PC-3 (cell line): ENCODE results near the gene KRTAP10-2. TPM values are rescaled to one million over a fixed set of nuclear protein-coding genes. Genes with fewer than 3 reads are reported as not detected.

Experiments used
- ATAC-seq: fragments of 200-7000 bp; cut with Tn5 transposase; 2 replicates; pipeline ENCODE4 v1.9.1; 2020; ENCODE audit warnings: mild to moderate bottlenecking, moderate library complexity
- BruUV-seq: library from RNA; stranded (reverse); fragments of 400-500 nt; replicated peaks from 2 replicates; lab custom pipeline; 2021; lab: Mats Ljungman, UMichigan
- CTCF ChIA-PET: fragments of 300-600 bp; sonication (Branson Sonifier 250); formaldehyde crosslinking; loops from one replicate; lab custom pipeline; 2022; ENCODE audit warnings: antibody characterized with exemption; lab: Charles Lee
- POLR2A ChIA-PET: fragments of 300-600 bp; sonication (Branson Sonifier 250); formaldehyde crosslinking; loops from one replicate; lab custom pipeline; 2022; ENCODE audit warnings: antibody characterized with exemption; ENCODE audit not compliant: unreplicated experiment; lab: Charles Lee
- DNase-seq: peaks from one replicate; pipeline ENCODE4 v3.0.0-alpha.2; 2015
- H2AFZ ChIP-seq: fragments of 300-600 bp; sonication (generic); 2 replicates; pipeline ENCODE4 v1.6.0; 2016; ENCODE audit warnings: antibody characterized with exemption, low read length
- H3F3A ChIP-seq: fragments of 300-600 bp; sonication (generic); one replicate; pipeline ENCODE4 v1.6.0; 2017; ENCODE audit warnings: antibody characterized with exemption, low read length, control low read depth, mild to moderate bottlenecking; ENCODE audit not compliant: unreplicated experiment
- H3K27ac ChIP-seq: fragments of 300-600 bp; sonication (generic); 2 replicates; pipeline ENCODE4 v1.5.1; 2016; ENCODE audit warnings: mild to moderate bottlenecking, low read length
- H3K27me3 ChIP-seq: fragments of 300-600 bp; sonication (generic); 2 replicates; pipeline ENCODE4 v1.6.1; 2016; ENCODE audit warnings: low read length, mixed read lengths
- H3K36me3 ChIP-seq: fragments of 300-600 bp; sonication (generic); 2 replicates; pipeline ENCODE4 v1.6.1; 2016; ENCODE audit warnings: low read depth, mixed run types, low read length, mixed read lengths
- H3K4me1 ChIP-seq: fragments of 300-600 bp; sonication (generic); 2 replicates; pipeline ENCODE4 v1.5.1; 2016; ENCODE audit warnings: low read length; ENCODE audit not compliant: insufficient read depth
- H3K4me2 ChIP-seq: fragments of 300-600 bp; sonication (generic); 2 replicates; pipeline ENCODE4 v1.6.0; 2016; ENCODE audit warnings: low read length
- H3K4me3 ChIP-seq: fragments of 300-600 bp; sonication (generic); 2 replicates; pipeline ENCODE4 v1.5.1; 2016; ENCODE audit warnings: mild to moderate bottlenecking, low read length, mixed read lengths
- H3K79me2 ChIP-seq: fragments of 300-600 bp; sonication (generic); 2 replicates; pipeline ENCODE4 v1.6.1; 2017; ENCODE audit warnings: low read length, mixed read lengths
- H3K9ac ChIP-seq: fragments of 300-600 bp; sonication (generic); 2 replicates; pipeline ENCODE4 v1.6.0; 2016; ENCODE audit warnings: mild to moderate bottlenecking, low read length
- H3K9me2 ChIP-seq: fragments of 300-600 bp; sonication (generic); replicated peaks from 2 replicates; pipeline ENCODE4 v1.6.1; 2016; ENCODE audit warnings: mixed run types, low read length, mixed read lengths
- H3K9me3 ChIP-seq: fragments of 300-600 bp; sonication (generic); 2 replicates; pipeline ENCODE4 v1.6.1; 2016; ENCODE audit warnings: low read length, mixed read lengths
- H4K20me1 ChIP-seq: fragments of 300-600 bp; sonication (generic); 2 replicates; pipeline ENCODE4 v1.6.1; 2016; ENCODE audit warnings: low read length, mixed read lengths
- CTCF ChIP-seq: fragments of 300-600 bp; sonication (generic); conservative IDR thresholded peaks from 2 replicates; pipeline ENCODE4 v1.5.1; 2017; ENCODE audit warnings: antibody characterized with exemption, low read depth, mild to moderate bottlenecking, low read length
- EZH2 ChIP-seq: fragments of 300-600 bp; sonication (generic); IDR thresholded peaks from one replicate; pipeline ENCODE4 v1.6.1; 2017; ENCODE audit warnings: antibody characterized with exemption, mild to moderate bottlenecking, low read length; ENCODE audit not compliant: unreplicated experiment
- EZH2phosphoT487 ChIP-seq: fragments of 300-600 bp; sonication (generic); IDR thresholded peaks from 2 replicates; pipeline ENCODE4 v1.6.1; 2018; ENCODE audit warnings: mild to moderate bottlenecking, antibody characterized with exemption, low read length, borderline replicate concordance
- intact Hi-C: fragments of 100-400 bp; cut with micrococcal nuclease; formaldehyde crosslinking; loops from 2 replicates; pipeline ENCODE4 v1.9.0; 2023
- total RNA-seq: library from RNA; depleted of rRNA; stranded (reverse); fragments of >200 nt; gene quantifications from 2 replicates; pipeline ENCODE4 v1.2.3, GENCODE V29; 2014

Gene KRTAP10-2
- total RNA-seq, 1 experiment from 2014 or later: not detected

- Histone ChIP-seq H2AFZ (no peak overlapping the region), H3K27me3 (no peaks in the 10 kb centered on the region), H3F3A (no peaks in the 10 kb centered on the region), H3K36me3 (no peaks in the 10 kb centered on the region), H3K27ac (no peak overlapping the region), H3K4me2 (no peak overlapping the region), H3K4me1 (peaks cover 12% of the 10 kb centered on the region), H3K9me3 (no peaks in the 10 kb centered on the region), H3K79me2 (no peaks in the 10 kb centered on the region), H3K9ac (no peak overlapping the region), H3K4me3 (no peak overlapping the region), H4K20me1 (no peaks in the 10 kb centered on the region), H3K9me2 (no peaks in the 10 kb centered on the region)
- POLR2A ChIA-PET: no interaction called here
- ATAC-seq: no peak
- TF ChIP-seq CTCF: no peak
- no peak for TF ChIP-seq EZH2phosphoT487
- no peak for TF ChIP-seq EZH2
- intact Hi-C loops: no loop called here
- no TSS peak for BruUV-seq
- CTCF ChIA-PET: no interaction called here
- DNase-seq: no peak
Measured at GRCh38 chr21:44599264-44600029, 48.1 kb upstream of the KRTAP10-2 start.

GRCh38 chr21:44598061-44598460 is 46.8 kb upstream of the KRTAP10-2 start:
- no peak overlapping the region for H3K9ac ChIP-seq
- DNase-seq: no peak
- no TSS peak for BruUV-seq
- H3K36me3 ChIP-seq: no peaks in the 10 kb centered on the region
- H3F3A ChIP-seq: no peaks in the 10 kb centered on the region
- H3K4me1 ChIP-seq: peaks cover 12% of the 10 kb centered on the region
- no peaks in the 10 kb centered on the region for H3K9me2 ChIP-seq
- H3K79me2 ChIP-seq: no peaks in the 10 kb centered on the region
- intact Hi-C loops: no loop called here
- no peak overlapping the region for H3K27ac ChIP-seq
- H4K20me1 ChIP-seq: no peaks in the 10 kb centered on the region
- no peak for ATAC-seq
- POLR2A ChIA-PET: no interaction called here
- H2AFZ ChIP-seq: no peak overlapping the region
- CTCF ChIA-PET: no interaction called here
- no peaks in the 10 kb centered on the region for H3K9me3 ChIP-seq
- H3K4me3 ChIP-seq: no peak overlapping the region
- no peak for TF ChIP-seq EZH2
- no peak for TF ChIP-seq CTCF
- no peak for TF ChIP-seq EZH2phosphoT487
- H3K4me2 ChIP-seq: no peak overlapping the region
- H3K27me3 ChIP-seq: no peaks in the 10 kb centered on the region
